Suppressor macrophage treated with lipopolysaccharide for 4 hours (primary cell): ENCODE results near the gene MYBPH.

Experiments used
- DNase-seq: peaks from one replicate; pipeline ENCODE4 v3.0.0-alpha.2; 2020

Gene MYBPH

GRCh38 chr1:203175237-203175826, at the start of gene MYBPH:
Gene MYBPH, minus strand, starts transcription at chr1:203175826. Its CDS starts 71 bp downstream, at chr1:203175755.
- DNase-seq, result no peak

- DNase-seq, result peak; percentile 34
These were observed 49.4 kb upstream of the MYBPH start for GRCh38 chr1:203225071-203225470.

- no peak for DNase-seq
These were observed 47.6 kb upstream of the MYBPH start for GRCh38 chr1:203223012-203223775.

- DNase-seq, result no peak
These were observed 44.3 kb upstream of the MYBPH start for GRCh38 chr1:203219934-203220333.

GRCh38 chr1:203219171-203219570, 43.5 kb upstream of the MYBPH start:
- DNase-seq, result no peak

- no peak for DNase-seq
These were observed 42.0 kb upstream of the MYBPH start for GRCh38 chr1:203217668-203218067.

GRCh38 chr1:203217139-203217655, 41.6 kb upstream of the MYBPH start:
- peak; percentile 37 for DNase-seq

GRCh38 chr1:203216274-203217138, 40.9 kb upstream of the MYBPH start:
- DNase-seq, result peak; percentile 87

GRCh38 chr1:203215573-203215972, 39.9 kb upstream of the MYBPH start:
- DNase-seq, result no peak

- DNase-seq, result peak; percentile 89
These were observed 39.2 kb upstream of the MYBPH start for GRCh38 chr1:203214871-203215270.

- no peak for DNase-seq
These were observed 37.5 kb upstream of the MYBPH start for GRCh38 chr1:203213126-203213525.

- no peak for DNase-seq
These were observed 36.2 kb upstream of the MYBPH start for GRCh38 chr1:203211812-203212211.

GRCh38 chr1:203210988-203211387, 35.4 kb upstream of the MYBPH start:
- DNase-seq, result no peak

- DNase-seq, result no peak
These were observed 34.7 kb upstream of the MYBPH start for GRCh38 chr1:203210350-203210749.

- no peak for DNase-seq
These were observed 32.6 kb upstream of the MYBPH start for GRCh38 chr1:203208181-203208580.

- no peak for DNase-seq
These were observed 32.1 kb upstream of the MYBPH start for GRCh38 chr1:203207751-203208150.

GRCh38 chr1:203206129-203206687, 30.6 kb upstream of the MYBPH start:
- no peak for DNase-seq

GRCh38 chr1:203204756-203205155, 29.1 kb upstream of the MYBPH start:
- no peak for DNase-seq

GRCh38 chr1:203202431-203203245, 27.0 kb upstream of the MYBPH start:
- peak; percentile 83 for DNase-seq

GRCh38 chr1:203201516-203202205, 26.0 kb upstream of the MYBPH start:
- no peak for DNase-seq

- DNase-seq, result no peak
These were observed 25.3 kb upstream of the MYBPH start for GRCh38 chr1:203200916-203201315.
